ENCODE measurements around the gene UVRAG. TPM values are rescaled to one million over a fixed set of nuclear protein-coding genes. Genes with fewer than 3 reads are reported as not detected.
"Not testable (repeated sequence)": the region's sequence is repeated elsewhere in the genome, so short reads cannot be mapped to it uniquely, and the experiment has no call there.

Gene UVRAG
- total RNA-seq, 1 donor from 2014 or later: 13.9 TPM

DNA sequence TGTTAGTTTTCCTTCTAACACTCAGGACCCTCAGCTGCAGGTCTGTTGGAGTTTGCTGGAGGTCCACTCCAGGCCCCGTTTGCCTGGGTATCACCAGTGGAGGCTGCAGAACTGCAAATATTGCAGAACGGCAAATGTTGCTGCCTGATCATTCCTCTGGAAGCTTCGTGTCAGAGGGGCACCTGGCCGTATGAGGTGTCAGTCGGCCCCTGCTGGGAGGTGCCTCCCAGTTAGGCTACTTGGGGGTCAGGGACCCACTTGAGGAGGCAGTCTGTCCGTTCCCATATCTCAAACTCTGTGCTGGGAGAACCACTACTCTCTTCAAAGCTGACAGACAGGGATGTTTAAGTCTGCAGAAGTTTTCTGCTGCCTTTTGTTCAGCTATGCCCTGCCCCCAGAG, 164.1 kb downstream of the UVRAG start:
- DNase-seq (ENCODE audit: low spot score); intact Hi-C loops (cut with DNase I): not testable (repeated sequence)

DNA sequence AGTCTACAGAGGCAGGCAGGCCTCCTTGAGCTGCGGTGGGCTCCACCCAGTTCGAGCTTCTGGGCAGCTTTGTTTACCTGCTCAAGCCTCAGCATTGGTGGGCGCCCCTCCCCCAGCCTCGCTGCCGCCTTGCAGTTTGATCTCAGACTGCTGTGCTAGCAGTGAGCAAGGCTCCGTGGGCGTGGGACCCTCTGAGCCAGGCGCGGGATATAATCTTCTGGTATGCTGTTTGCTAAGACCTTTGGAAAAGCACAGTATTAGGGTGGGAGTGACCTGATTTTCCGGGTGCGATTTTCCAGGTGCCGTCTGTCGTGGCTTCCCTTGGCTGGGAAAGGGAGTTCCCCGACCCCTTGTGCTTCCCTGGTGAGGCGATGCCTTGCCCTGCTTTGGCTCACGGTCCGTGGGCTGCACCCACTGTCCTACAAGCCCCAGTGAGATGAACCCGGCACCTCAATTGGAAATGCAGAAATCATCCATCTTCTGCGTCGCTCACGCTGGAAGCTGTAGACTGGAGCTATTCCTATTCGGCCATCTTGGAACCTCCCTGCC, 164.5 kb downstream of the UVRAG start:
- DNase-seq (ENCODE audit: low spot score); intact Hi-C loops (cut with DNase I): not testable (repeated sequence)

DNA sequence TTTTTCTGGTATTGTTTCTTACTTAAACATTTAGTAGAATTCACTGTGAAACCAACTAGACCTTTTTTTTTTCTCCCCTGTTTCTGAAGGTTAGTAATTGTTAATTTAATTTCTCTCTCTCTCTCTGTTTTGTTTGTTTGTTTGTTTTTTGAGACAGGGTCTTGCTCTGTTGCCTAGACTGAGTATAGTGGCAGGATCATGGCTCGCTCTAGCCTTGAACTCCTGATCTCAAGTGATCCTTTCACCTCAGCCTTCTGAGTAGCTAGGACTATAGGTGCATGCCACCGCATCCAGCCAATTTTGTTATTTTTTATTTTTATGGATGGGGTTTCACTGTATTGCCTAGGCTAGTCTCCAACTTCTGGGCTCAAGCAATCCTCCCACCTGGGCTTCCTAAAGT, 165.0 kb downstream of the UVRAG start:
- DNase-seq (ENCODE audit: low spot score): no peak
- intact Hi-C loops (cut with DNase I): no loop called here

DNA sequence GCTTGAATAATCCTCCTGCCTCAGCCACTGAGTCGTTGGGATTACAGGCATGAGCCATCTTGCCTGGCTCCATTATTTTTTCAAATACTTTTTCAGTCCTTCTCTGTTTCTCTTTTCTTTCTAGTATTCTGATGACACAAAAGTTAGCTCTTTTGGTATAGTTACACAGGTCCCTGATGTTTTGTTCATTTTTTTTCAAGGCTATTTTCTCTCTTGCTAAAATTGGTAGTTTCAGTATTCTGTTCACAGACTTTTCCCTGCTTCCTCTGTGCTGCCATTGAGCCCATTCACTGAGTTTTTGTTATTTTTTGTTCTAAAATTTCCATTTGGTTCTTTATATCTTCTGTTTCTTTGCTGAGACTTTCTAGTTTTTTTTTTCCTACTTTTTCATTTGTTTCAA, 166.5 kb downstream of the UVRAG start:
- intact Hi-C loops (cut with DNase I): no loop called here

DNA sequence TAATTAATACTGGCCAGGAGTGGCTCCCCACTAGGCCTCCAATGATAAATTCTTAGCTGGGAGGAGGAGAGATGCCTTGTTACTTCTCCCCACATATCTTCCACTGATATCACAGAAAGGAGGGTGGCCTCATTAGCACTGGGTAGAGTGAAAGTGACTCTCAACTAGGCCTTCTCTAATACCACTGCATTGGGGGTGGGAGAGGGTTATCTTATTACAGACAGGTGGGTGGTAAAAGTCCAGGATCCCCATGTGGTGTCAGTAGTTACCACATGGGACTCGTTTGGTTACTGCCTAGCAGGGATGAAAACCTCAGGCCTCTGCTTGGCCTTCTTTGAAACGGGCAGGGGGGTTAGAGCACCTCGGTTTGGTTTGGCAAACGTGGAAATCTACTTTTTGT, 167.3 kb downstream of the UVRAG start:
- no peak for DNase-seq (ENCODE audit: low spot score)
- intact Hi-C loops (cut with DNase I): no loop called here

More for the DNA sequence above, 166.5 kb downstream of the UVRAG start:
- DNase-seq (ENCODE audit: low spot score): no peak

DNA sequence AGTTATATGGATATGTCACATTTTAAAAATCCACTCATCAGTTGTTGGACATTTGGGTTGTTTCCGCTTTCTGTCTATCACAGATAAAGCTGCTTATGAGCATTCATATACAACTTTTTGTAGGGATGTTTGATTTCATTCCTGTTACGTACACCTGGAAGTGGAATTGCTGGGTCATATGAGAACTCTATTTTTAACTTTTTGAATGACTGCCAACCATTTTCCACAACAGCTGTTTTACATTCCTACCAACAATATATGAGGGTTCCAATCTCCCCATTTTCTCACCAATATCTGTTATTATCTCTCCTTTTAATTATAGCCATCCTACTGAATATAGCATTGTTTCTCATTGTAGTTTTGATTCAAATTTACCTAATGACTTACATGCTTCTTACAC, 172.0 kb downstream of the UVRAG start:
- intact Hi-C loops (cut with DNase I): no loop called here
- DNase-seq (ENCODE audit: low spot score): no peak

DNA sequence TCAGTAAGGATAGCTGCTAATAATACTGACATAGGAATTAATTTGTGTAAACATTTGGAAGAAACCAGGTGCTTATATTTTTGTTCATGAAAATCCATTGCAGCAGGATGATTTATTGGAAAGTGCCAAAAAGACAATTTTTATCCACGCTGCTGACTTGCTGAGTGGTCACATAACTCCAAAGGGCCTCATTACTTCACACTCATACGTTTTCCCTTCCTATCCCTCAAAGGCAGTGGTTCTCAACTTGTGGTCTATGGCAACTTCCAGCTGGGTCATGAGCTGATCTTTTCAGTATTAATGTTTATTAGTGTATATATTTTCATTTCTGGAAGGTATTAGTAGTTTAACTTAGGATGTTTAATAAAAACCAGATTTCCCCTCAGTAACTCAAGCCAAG, 178.1 kb downstream of the UVRAG start:
- intact Hi-C loops (cut with DNase I): no loop called here
- no peak for DNase-seq (ENCODE audit: low spot score)

DNA sequence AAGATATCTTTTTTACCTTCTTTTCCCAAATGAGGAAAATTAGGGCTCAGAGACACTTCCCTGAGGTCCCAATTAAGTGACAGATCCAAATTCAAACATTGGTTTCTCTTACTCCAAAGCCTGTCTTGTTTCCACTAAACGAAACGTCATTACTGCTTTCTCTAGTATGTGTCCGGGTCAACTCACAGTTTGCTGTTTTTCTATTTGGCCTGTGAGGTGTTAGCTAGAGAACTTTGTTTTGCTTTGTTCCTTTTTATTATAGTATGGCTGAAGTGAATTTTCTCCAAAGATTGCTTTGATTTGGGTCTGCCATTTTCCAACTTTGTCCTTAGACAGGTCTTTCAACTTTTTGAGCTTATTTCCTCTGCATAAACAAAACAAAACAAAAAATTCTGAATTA, 179.6 kb downstream of the UVRAG start:
- no peak for DNase-seq (ENCODE audit: low spot score)
- intact Hi-C loops (cut with DNase I): no loop called here

DNA sequence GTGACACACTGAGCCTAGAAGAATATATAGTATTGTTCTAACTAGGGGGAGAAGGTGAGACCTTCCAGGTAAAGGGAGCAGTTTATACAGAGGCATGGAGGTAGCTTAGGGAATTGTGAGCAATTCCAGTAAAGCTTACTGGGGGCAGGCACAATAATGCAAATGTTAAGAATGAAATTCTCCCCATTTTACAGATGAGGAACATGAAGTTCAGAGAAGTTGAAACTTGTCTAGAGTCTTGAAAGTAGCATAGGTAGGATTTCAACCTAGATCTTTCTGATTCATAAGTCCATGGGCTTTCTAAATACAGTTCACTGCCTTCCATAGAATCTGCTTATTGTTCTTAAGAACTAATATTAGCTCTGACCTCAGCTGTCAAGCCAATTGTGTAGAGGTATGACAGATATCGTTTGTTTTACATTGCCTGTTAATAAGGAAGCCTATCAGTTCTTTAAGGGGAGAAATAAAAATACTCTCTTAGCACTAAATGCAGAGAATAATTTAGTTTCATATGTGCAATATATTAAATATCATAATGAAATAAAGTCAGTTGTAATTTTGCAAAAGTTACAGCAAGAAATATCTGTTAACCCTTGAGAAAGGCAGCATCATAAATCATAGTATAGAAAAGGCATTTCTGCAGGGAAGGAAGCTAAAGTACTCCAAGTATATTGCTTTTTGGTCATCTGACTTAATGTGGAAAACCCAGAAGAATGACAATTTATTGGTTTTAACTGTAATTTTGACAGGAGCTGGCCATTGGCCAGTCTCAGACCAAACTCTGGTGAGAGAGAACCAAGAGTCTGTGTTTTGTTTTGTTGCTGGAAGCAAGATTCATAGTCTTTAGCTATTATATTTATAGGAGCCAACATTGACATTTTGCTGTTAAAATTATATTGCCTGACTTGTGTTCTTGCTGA, 181.8 kb downstream of the UVRAG start:
- intact Hi-C loops (cut with DNase I): no loop called here
- DNase-seq (ENCODE audit: low spot score): no peak

DNA sequence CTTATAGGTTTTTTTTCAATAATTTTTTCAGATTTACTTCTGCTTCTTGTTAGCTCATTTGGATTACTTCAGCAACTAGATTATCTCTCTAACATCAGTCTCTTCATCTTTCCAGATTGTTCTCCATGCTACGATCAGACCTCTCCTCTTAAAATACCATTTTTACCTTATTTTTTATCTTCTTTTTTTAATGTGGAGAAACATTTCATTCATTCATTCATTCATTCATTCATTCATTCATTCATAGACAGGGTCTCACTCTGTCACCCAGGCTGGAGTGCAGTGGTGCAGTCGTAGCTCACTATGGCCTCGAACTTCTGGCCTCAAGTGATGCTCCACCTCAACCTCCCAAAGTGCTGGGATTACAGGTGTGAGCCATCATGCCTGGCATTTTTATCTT, 189.4 kb downstream of the UVRAG start:
- intact Hi-C loops (cut with DNase I): no loop called here
- no peak for DNase-seq (ENCODE audit: low spot score)

DNA sequence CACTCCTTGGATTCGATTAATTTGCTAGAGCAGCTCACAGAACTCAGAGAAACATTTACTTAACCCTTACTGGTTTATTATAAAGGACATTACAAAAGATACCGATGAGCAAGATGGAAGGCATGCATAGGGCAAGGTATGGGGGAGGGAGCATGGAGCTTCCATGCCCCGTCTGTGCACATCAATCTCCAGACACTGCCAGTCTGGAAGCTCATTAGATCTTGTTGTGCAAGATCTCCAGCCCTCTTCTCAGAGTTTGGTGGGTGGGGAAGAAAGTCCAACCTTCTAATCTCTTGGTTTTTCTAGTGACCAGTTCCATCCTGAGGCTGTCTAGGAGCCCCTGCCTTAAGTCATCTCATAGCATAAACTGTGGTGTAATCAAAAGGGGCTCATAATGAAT, 190.7 kb downstream of the UVRAG start:
- intact Hi-C loops (cut with DNase I): no loop called here
- no peak for DNase-seq (ENCODE audit: low spot score)

DNA sequence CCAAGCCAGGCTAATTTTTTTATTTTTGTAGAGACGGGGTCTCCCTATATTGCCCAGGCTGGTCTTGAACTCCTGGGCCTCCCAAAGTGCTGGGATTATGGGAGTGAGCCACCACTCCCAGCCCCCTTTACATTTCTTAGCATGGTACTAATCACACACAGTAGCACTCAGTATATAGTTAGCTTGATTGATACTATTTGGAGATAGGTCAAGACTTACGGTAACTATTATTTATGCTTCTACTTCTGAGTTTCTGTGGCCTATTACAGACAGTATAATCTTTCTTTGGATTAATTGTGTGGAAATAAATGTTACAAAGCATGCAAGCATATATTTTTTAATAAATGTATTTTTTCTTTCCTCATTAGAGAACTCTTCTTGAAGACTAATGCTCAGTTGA, 192.2 kb downstream of the UVRAG start:
- no peak for DNase-seq (ENCODE audit: low spot score)
- intact Hi-C loops (cut with DNase I): no loop called here

DNA sequence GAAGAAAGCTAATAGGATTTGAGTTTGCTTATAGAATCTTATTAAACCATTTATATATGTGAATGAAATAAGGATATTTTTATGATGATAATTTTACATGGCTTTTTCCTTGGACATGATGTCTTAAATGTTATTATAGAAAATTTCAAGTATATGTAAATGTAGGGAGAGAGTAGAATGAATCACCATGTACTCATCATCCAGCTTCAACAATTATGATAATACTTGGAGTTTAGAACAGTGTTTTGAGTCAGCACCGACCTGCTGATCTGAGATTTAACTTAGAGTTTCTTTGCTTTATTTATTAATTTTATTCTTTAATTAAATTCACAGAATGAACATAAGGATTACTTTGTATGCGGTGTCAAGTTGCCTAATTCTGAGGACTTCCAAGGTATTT, 193.5 kb downstream of the UVRAG start:
- intact Hi-C loops (cut with DNase I): no loop called here
- no peak for DNase-seq (ENCODE audit: low spot score)

DNA sequence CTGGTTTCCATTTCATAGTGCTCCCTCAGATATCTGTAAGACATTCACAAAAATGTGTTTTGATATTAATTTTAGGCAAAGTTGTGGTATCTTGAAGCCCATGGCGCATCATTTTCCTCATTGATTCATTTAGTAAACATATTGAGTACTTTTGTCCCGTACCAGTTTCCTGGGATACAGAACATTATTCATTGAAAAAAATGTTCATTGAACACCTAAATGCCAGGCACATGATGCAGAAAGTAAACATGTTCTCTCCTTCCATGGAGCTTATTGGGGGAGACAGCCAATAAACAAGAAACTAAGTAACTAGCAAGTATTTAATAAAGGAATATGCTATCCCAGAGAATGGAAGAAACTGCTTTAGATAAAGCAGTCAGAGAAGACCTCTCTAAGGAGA, 195.0 kb downstream of the UVRAG start:
- DNase-seq (ENCODE audit: low spot score): no peak
- intact Hi-C loops (cut with DNase I): no loop called here

DNA sequence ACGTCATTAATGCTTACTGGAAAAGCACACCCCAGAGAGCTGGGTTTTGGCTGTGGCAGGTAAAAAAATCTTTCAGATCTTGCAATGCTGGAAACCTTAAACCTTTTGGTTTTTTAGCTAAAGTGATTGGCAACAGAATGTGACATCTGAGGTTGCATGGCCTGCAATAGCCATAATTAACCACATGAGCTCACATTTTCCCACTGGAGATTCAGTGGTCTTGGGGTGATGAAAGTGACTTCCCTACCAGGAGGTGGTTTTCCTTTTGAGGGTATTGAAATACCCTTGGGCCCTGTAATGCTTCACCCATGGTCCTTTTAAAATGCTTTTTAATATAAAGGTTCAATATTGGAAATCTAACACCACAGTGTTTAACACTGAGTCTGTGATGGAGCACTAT, 198.5 kb downstream of the UVRAG start:
- DNase-seq (ENCODE audit: low spot score): no peak
- intact Hi-C loops (cut with DNase I): no loop called here

DNA sequence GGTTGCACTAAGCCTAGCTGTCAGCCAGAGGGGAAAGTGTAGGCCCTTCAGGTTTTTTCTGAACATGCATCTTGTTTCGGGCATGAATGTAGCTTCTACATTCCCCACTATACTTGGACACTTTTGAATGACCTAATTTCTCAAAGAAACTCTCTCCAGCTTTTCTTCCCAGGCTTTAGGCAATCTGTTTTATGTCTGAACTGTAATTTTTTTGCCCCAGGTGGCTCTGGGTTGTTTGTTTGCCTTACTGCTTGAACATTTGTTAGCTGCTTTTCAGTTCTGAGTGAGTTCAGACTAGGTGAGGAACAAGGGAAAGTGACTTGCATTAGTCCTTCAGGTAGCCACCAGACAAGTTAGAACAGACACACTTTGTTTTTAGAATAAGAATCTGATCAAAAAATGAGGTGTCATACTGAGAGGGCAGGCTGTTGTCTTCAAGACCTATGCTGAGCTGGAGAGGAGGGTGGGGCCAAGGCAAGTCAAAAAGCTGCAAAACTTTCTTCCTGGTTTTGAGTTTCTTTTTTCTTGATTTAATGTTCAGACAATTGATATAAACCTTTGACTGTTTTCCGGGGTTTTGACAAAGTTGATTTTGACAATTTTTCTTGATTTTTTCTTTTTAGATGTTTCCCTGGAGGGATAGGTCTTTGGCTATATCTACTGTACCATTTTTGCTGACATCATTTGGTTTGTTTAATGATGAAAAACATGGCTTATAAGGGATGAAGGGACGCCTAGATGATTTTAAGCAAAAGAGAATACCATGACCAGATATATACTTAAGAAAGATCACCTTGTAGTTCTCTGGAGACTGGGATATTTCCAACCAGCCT, 208.4 kb downstream of the UVRAG start:
- intact Hi-C loops (cut with DNase I): no loop called here
- no peak for DNase-seq (ENCODE audit: low spot score)

DNA sequence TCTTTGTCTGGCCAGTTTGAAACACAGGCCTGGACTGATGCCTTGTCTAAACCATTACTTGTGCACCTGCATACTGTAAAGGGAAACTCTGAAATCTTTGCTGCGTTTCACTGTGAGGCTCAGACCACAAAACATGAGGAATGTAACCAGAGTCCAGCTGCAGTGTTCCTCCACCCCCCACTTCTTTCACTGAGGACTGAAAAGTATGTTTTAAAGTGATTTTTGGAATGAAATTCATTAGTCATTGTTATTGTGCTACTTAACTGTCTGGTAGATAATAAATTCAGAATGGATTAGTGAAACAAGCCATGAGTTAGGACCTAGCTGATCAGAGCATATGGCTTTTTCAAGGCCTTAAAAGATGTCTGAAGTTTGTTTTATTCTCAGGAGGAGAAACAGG, 210.1 kb downstream of the UVRAG start:
- no peak for DNase-seq (ENCODE audit: low spot score)
- intact Hi-C loops (cut with DNase I): no loop called here

DNA sequence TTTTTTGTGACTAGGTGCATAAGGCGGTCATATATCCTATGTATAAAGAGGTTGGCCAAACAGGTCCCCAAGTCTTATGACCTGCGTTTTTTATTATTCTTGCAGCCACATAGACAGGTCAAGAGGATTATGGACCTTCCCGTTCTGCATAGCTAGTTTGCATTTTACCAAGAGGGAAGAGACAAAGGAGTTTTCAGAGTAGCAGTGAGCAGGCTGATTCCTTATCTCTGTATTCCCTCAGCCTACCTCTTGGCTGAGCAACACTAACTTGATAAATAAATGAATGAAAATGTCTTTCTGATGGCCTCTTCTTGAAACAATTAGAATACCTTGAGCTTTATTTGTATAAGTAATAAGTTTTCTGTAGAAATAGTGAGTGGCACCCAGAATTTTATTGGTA, 210.8 kb downstream of the UVRAG start:
- no peak for DNase-seq (ENCODE audit: low spot score)
- intact Hi-C loops (cut with DNase I): no loop called here

DNA sequence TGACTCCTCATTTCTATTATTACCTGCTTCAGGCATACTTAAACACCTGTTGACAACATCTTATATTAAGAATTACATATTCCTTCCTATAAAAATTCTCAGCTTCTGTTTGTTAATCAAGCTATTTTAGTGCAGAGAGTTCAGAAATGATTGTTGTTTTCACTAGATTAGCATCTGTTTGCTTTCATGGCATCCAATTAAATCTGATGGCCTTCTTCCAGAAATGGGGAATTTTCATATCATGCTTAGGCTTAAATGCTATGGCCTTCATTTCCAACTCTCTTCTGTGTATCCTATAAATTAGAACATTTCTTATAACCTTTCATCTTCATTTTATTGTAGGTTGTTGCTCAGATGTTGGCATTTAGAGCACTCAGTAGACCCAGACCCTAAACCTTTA, 211.3 kb downstream of the UVRAG start:
- intact Hi-C loops (cut with DNase I): no loop called here

DNA sequence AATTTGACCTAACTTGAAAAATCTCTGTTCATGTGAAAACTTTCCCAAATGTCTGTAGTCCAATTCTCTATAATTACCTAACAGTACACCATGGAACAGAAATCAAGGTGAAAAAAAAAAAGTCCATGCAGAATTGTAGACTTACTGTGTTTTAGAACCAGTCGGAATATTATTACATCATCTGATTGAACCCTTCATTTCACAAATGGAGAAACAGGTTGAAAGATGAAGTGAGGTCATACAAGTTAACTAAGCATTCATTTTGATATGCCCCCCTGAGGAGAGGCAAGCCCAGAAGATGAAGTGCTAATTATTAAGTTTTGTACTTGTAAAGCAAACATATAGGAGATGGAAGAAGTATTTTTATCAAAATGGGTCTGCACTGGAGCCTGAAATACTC, 211.9 kb downstream of the UVRAG start:
- intact Hi-C loops (cut with DNase I): no loop called here
- DNase-seq (ENCODE audit: low spot score): no peak

More for the DNA sequence above, 211.3 kb downstream of the UVRAG start:
- DNase-seq (ENCODE audit: low spot score): no peak

DNA sequence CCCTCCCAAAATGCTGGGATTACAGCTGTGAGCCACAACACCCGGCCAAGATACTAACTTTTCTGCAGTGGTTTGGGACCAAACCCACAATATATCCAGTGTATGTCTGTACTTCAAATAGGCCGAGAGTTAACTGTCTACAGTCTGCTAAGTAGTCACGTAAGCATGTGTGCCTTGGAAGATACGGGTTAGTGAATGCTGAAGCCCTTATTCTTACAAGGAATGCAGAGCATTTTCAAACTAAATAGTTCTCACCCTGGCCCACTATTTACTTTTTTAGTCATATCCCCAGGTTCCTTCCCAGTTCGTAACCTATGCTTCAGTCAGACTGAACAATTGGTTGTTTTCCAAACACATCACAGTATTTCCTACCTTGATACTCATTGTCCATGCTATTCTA, 215.3 kb downstream of the UVRAG start:
- no peak for DNase-seq (ENCODE audit: low spot score)
- intact Hi-C loops (cut with DNase I): no loop called here

Data from cardiac septum (tissue), 1 donor.